Endothelial cell of umbilical vein (primary cell): ENCODE measurements around the gene MYMX. TPM values are rescaled to one million over a fixed set of nuclear protein-coding genes. Genes with fewer than 3 reads are reported as not detected.

ENCODE experiments used
- BruUV-seq: library from RNA; stranded (reverse); fragments of 400-500 nt; replicated peaks from 2 replicates; lab custom pipeline; 2021; lab: Mats Ljungman, UMichigan
- CTCF ChIA-PET: fragments of 300-600, 350-600 bp; sonication (Branson Sonifier 250); formaldehyde crosslinking; loops from one replicate; lab custom pipeline; 2021; ENCODE audit warnings: antibody characterized with exemption, inconsistent platforms; lab: Charles Lee
- POLR2A ChIA-PET: fragments of 300-600, 350-600 bp; sonication (Branson Sonifier 250); formaldehyde crosslinking; loops from one replicate; lab custom pipeline; 2021; ENCODE audit warnings: antibody characterized with exemption, inconsistent platforms; lab: Charles Lee
- DNase-seq: peaks from one replicate; pipeline ENCODE4 v3.0.0-alpha.2; 2011; ENCODE audit warnings: low read depth, low spot score
- FAIRE-seq: peaks from 2 replicates; lab custom pipeline; 2011; peaks lifted over from hg19 to GRCh38; lab: Jason Lieb, UNC
- H2AFZ ChIP-seq: 2 replicates; pipeline ENCODE4 v1.6.0; 2012; ENCODE audit warnings: low read depth, low read length, control low read depth, inconsistent platforms
- H3K27ac ChIP-seq: 2 replicates; pipeline ENCODE4 v1.5.1; 2011; ENCODE audit warnings: low read depth, mild to moderate bottlenecking, control low read depth, low read length, moderate library complexity; ENCODE audit not compliant: insufficient read depth
- H3K27me3 ChIP-seq, 2 experiments: 2 replicates each; pipeline versions ENCODE4 v1.6.0 to v1.6.1; 2011; ENCODE audit warnings: low read length in 2 of 2, mixed read lengths in 1 of 2; ENCODE audit not compliant: control insufficient read depth in 2 of 2, insufficient read depth in 2 of 2
- H3K36me3 ChIP-seq, 2 experiments: 2 replicates in 1 of 2; 3 replicates in 1 of 2; pipeline ENCODE4 v1.5.1; 2011; ENCODE audit warnings: low read length in 2 of 2, mild to moderate bottlenecking in 1 of 2, moderate library complexity in 1 of 2; ENCODE audit not compliant: control insufficient read depth in 2 of 2, insufficient read depth in 2 of 2; ENCODE audit errors: extremely low read depth in 1 of 2
- H3K4me1 ChIP-seq: 3 replicates; pipeline ENCODE4 v1.5.1; 2011; ENCODE audit warnings: mild to moderate bottlenecking, low read length; ENCODE audit not compliant: control insufficient read depth, insufficient read depth; ENCODE audit errors: extremely low read depth
- H3K4me2 ChIP-seq: 2 replicates; pipeline ENCODE4 v1.6.1; 2011; ENCODE audit warnings: low read length, control low read depth, mixed read lengths; ENCODE audit not compliant: insufficient read depth
- H3K4me3 ChIP-seq, 3 experiments: fragments of 200-600 bp in 1 of 3; sonication (generic), shearing (Covaris generic) in 1 of 3; replicated peaks in 1 of 3; 2 replicates each; pipeline ENCODE4 v1.5.1; 2011 to 2016; ENCODE audit warnings: control low read depth in 3 of 3, low read length in 3 of 3, mild to moderate bottlenecking in 2 of 3, inconsistent platforms in 1 of 3, low read depth in 1 of 3, moderate library complexity in 1 of 3; ENCODE audit not compliant: insufficient read depth in 1 of 3
- H3K79me2 ChIP-seq: 2 replicates; pipeline ENCODE4 v1.6.0; 2012; ENCODE audit warnings: low read length, inconsistent platforms; ENCODE audit not compliant: control insufficient read depth, insufficient read depth
- H3K9ac ChIP-seq: replicated peaks from 2 replicates; pipeline ENCODE3; 2011; ENCODE audit warnings: low read length, control low read depth; ENCODE audit not compliant: insufficient read depth; ENCODE audit errors: extremely low read depth
- H3K9me1 ChIP-seq: replicated peaks from 3 replicates; pipeline ENCODE4 v1.6.0; 2011; ENCODE audit warnings: mild to moderate bottlenecking, low read length; ENCODE audit not compliant: control insufficient read depth, insufficient read depth; ENCODE audit errors: extremely low read depth
- H3K9me3 ChIP-seq: replicated peaks from 2 replicates; pipeline ENCODE4 v1.5.1; 2012; ENCODE audit warnings: low read length, inconsistent platforms; ENCODE audit not compliant: control insufficient read depth, insufficient read depth
- H4K20me1 ChIP-seq: replicated peaks from 2 replicates; pipeline ENCODE3; 2011; ENCODE audit warnings: mild to moderate bottlenecking, low read length; ENCODE audit not compliant: control insufficient read depth, insufficient read depth; ENCODE audit errors: extremely low read depth
- CTCF ChIP-seq, 2 donors: IDR thresholded peaks; 1 replicate in 1 of 2; 2 replicates in 1 of 2; pipeline ENCODE4 v1.5.1; 2011; ENCODE audit warnings: low read length in 2 of 2, mild to moderate bottlenecking in 2 of 2, moderate library complexity in 2 of 2, control low read depth in 1 of 2, inconsistent platforms in 1 of 2, low read depth in 1 of 2; ENCODE audit not compliant: insufficient read depth in 1 of 2; ENCODE audit errors: extremely low read depth in 1 of 2
- EZH2 ChIP-seq: IDR thresholded peaks from 2 replicates; pipeline ENCODE4 v1.6.1; 2012; ENCODE audit warnings: borderline replicate concordance, low read depth, mild to moderate bottlenecking, moderate library complexity, low read length, inconsistent platforms; ENCODE audit not compliant: severe bottlenecking
- FOS ChIP-seq: IDR thresholded peaks from 2 replicates; pipeline ENCODE4 v1.6.1; 2011; ENCODE audit warnings: mild to moderate bottlenecking, low read length, moderate library complexity, borderline replicate concordance; ENCODE audit not compliant: insufficient read depth
- GATA2 ChIP-seq: IDR thresholded peaks from 2 replicates; pipeline ENCODE4 v1.7.0; 2011; ENCODE audit warnings: low read depth, mild to moderate bottlenecking, moderate library complexity, mixed read lengths, low read length; ENCODE audit not compliant: insufficient read length, insufficient read depth
- JUN ChIP-seq: IDR thresholded peaks from 2 replicates; pipeline ENCODE4 v1.6.1; 2011; ENCODE audit warnings: borderline replicate concordance, low read depth; ENCODE audit not compliant: insufficient read length, insufficient read depth
- MAX ChIP-seq: IDR thresholded peaks from 2 replicates; pipeline ENCODE4 v1.6.1; 2011; ENCODE audit not compliant: insufficient read depth, insufficient read length
- MYC ChIP-seq: IDR thresholded peaks from one replicate; pipeline ENCODE4 v1.6.1; 2011; ENCODE audit warnings: mild to moderate bottlenecking, low read depth, low read length
- POLR2A ChIP-seq: IDR thresholded peaks from 2 replicates; pipeline ENCODE4 v1.6.1; 2012; ENCODE audit warnings: low read depth, mild to moderate bottlenecking, control low read depth, low read length
- POLR2AphosphoS5 ChIP-seq: IDR thresholded peaks from 2 replicates; pipeline ENCODE4 v1.6.1; 2012; ENCODE audit warnings: low read depth, mild to moderate bottlenecking, control low read depth, low read length, moderate library complexity; ENCODE audit not compliant: insufficient read depth
- dilution Hi-C: fragments of 300-500 bp; cut with MboI; formaldehyde crosslinking; loops from one replicate; pipeline ENCODE4 v1.15.0; 2019; ENCODE audit warnings: low sequenced_read_pairs; ENCODE audit not compliant: extremely low pct_ligation_motif_present
- intact Hi-C: fragments of 100-400 bp; cut with micrococcal nuclease; formaldehyde crosslinking; loops from one replicate; pipeline ENCODE4 v1.10.0; 2022
- polyA plus RNA-seq, 4 experiments: library from polyadenylated mRNA; depleted of rRNA in 3 of 4; stranded (reverse) in 3 of 4; unstranded in 1 of 4; fragments of >200 nt; gene quantifications; 2 replicates each; pipeline versions ENCODE4 v1.2.1 to v1.2.3, GENCODE V29; 2011 to 2012; ENCODE audit warnings: missing spikeins in 1 of 4
- total RNA-seq: library from RNA; stranded (reverse); gene quantifications from 2 replicates; pipeline ENCODE4 v1.2.3, GENCODE V29; 2021

MYMX gene
- total and polyA plus RNA-seq, 2 donors (not counting 3 experiments of a cell fraction or from before 2014, with no cell fraction given), result 0.18 TPM; not detected in 1

GRCh38 chr6:44248579-44248978, 31.9 kb downstream of the MYMX start:
- peaks cover 61% of the 10 kb centered on the region for H3K79me2 ChIP-seq

More at GRCh38 chr6:44248579-44248978, 31.9 kb downstream of the MYMX start:
- peak overlapping the region; percentile 96 for H3K4me2 ChIP-seq
- H3K27ac ChIP-seq, result no peak overlapping the region
- no peaks in the 10 kb centered on the region for H3K9me3 ChIP-seq
- dilution Hi-C loops, result no loop called here
- H3K9ac ChIP-seq, result peak overlapping the region; percentile 93
- no peak overlapping the region for H2AFZ ChIP-seq
- POLR2A ChIA-PET, result interaction anchor here (0.9 kb wide), 1 partner anchor 68 kb away, joined by 3 read pairs; no protein-coding TSS in a partner anchor
- H3K4me3 ChIP-seq, result peak overlapping the region; percentile 54 to 85 (median 76)
- H3K4me1 ChIP-seq, result peaks cover 26% of the 10 kb centered on the region
- no TSS peak for BruUV-seq
- H3K27me3 ChIP-seq, result no peaks in the 10 kb centered on the region
- FAIRE-seq, result no peak
- H4K20me1 ChIP-seq, result peaks cover 9% of the 10 kb centered on the region
- H3K36me3 ChIP-seq, result peaks cover 35 to 37% of the 10 kb centered on the region in 2 experiments
- CTCF ChIA-PET, result interaction anchor here (3.4 to 5.4 kb wide), 2 partner anchors 7 to 76 kb away, joined by 19 to 38 read pairs; partner anchors contain the start of gene SLC35B2
- no peak for DNase-seq
- no peaks in the 10 kb centered on the region for H3K9me1 ChIP-seq
- intact Hi-C loops, result no loop called here
- TF ChIP-seq MAX (no peak), GATA2 (no peak), EZH2 (no peak), CTCF (IDR thresholded peaks at IDR 0.05; ENCODE audit: extremely low read depth in 1 of 2, insufficient read depth in 1 of 2, low read depth in 1 of 2, low read length in 2 of 2) (no peak), MYC (no peak), FOS (no peak), POLR2AphosphoS5 (no peak), JUN (no peak), POLR2A (no peak)
